IPS-NIHi7 (cell line): ENCODE results near the gene FZD2.
"Not testable (repeated sequence)": the region's sequence is repeated elsewhere in the genome, so short reads cannot be mapped to it uniquely, and the experiment has no call there.

ENCODE experiments used
- DNase-seq: peaks from one replicate; pipeline ENCODE4 v3.0.0; 2012; ENCODE audit warnings: mixed read lengths; ENCODE audit errors: extremely low spot score

Gene FZD2

GRCh38 chr17:44575403-44575802 is 18.1 kb downstream of the FZD2 start:
- no peak for DNase-seq

DNA sequence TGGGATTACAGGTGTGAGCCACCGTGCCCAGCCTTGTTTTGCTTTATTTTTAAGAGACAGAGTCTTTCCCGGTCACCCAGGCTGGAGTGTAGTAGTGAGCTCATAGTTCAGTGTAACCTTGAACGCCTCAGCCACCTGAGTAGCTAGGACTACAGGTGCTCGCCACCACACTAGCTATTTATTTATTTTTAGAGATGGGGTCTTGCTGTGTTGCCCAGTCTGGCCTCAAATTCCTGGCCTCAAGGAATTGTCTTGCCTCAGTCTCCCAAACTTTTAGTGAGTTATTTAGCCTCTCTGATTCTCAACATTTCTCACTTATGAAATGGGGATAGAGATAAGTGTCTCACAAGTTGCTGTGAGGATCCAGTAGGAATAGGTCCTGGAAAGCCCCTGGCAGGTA is 21.7 kb downstream of the FZD2 start:
- no peak for DNase-seq

- no peak for DNase-seq
These were observed 24.6 kb downstream of the FZD2 start for GRCh38 chr17:44581868-44582267.

DNA sequence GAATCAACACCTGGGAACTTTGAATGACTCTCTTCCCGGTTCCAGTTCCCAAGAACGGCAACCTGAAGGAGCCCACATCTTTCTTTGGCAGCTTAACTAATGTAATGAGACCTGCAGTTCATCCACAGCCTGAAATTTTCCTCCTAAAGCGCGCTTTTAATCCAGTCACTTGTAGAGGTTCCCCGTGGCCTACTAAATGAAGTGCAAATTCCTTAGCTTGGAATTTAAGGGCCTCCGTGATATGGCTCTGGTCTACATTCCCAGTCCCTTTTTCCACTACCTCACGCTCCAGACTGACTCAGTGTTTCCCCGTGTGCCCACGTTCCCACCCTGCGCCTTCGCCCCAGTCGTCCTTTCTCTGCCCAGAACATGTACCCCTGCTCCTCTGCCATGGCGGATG is 27.2 kb downstream of the FZD2 start:
- DNase-seq, result no peak

DNA sequence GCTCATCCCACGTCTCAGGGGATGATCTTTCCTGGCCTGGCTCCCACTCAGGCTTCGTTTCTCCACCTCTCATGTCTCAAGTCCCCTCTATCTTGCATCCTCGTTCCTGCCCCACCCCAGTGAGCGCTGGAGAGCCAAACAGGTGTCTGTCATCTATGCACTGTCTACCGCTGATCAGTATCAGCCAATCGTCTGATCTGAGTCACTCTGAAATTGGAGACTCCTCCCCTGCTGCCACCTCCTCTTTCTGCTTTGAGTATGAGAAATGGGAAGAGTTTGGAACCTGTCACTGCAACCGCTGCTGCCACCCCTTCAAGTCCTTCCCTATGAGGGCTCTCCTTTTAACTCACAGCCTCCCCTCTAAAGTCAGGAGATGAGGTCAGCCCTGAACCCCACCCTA is 28.0 kb downstream of the FZD2 start:
- DNase-seq, result peak; percentile 35

- DNase-seq, result peak; percentile 74
These were observed 30.1 kb downstream of the FZD2 start for GRCh38 chr17:44587339-44587738.

DNA sequence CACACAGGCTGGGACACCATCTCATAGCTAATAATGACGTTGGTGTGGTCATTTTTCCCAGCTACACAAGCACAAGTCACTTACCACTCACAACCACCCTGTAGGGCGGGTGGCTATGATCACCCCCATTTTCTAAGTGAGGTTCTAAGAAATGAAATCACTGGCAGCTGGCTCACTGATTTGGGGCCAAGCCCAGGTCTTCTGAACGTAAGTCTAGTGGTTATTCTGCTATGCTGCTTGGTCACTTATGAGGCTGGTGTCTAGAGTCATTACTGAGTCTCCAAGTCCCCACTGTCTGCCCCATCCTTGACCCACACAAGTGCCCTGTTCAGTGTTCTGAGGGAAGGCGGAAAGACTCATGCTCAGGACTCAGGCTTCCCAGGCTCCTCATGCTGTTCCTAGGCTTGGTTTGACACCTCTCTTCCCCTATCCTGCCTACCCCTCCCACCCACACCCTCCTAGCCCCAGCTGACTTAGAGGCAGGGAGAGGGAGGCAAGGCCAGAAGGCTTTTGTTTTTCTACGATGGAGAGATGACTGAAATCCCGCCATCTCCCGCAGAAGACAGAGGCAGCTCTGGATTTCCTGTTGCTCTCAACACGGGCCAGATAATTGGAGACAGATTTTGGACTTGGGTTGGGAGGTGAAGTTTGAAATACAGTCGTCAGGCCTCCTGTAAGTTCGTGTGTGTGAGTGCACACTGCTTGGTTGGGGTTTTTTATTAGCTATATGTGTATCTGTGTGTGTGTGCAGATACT is 32.2 kb downstream of the FZD2 start:
- no peak for DNase-seq

DNA sequence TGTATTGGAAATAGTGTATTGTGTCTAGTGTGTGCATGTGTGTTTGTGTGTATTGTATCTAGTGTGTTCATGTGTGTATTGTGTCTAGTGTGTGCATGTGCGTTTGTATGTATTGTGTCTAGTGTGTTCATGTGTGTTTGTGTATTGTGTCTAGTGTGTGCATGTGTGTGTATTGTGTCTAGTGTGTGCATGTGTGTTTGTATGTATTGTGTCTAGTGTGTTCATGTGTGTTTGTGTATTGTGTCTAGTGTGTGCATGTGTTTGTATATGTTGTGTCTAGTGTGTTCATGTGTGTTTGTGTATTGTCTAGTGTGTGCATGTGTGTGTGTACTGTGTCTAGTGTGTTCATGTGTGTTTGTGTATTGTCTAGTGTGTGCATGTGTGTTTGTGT is 32.8 kb downstream of the FZD2 start:
- not testable (repeated sequence) for DNase-seq

DNA sequence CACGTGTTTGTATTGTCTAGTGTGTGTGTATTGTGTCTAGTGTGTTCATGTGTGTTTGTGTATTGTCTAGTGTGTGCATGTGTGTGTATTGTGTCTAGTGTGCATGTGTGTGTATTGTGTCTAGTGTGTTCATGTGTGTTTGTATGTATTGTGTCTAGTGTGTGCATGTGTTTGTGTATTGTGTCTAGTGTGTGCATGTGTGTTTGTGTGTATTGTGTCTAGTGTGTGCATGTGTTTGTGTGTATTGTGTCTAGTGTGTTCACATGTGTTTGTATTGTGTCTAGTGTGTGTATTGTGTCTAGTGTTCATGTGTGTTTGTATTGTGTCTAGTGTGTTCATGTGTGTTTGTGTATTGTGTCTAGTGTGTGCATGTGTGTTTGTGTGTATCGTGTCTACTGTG is 33.5 kb downstream of the FZD2 start:
- not testable (repeated sequence) for DNase-seq

DNA sequence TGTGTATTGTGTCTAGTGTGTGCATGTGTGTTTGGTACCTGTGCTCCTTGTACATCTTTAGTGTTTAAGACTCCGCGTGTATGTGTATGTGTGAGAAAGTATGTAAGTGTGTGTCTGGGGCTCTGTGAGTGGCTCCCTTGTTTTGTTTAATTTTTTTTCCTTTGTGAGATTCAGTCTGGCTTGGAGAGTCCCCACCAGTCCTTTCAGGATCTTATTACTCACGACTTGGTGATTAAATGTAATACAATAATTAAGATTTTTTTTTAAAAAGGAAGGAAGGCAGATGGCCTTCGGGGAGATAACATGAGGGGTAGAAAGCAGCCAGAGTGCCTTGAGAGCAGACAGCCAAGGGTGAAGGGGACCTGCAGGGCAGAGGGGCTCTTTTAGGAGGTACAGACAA is 33.9 kb downstream of the FZD2 start:
- DNase-seq, result no peak

DNA sequence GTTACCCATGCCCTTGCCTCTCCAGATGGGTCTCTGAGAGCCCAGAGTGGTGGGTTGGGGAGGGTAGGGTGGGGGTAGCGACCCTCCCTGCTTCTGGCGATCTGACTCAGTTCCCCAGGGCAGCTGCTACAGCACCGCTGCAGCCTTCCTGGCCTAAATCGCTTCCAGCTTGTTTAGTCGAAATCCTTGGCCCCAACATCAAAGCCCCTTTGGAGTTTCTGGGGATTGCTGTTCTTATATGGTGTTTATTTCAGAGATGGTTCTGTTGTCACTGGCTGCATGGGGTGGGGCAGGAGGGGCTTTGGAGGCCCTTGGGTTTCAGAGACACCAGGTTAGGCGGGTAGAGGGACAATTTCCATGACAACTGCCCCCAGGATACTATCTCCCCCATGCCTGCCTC is 35.9 kb downstream of the FZD2 start:
- DNase-seq, result no peak

GRCh38 chr17:44595216-44595775 is 38.0 kb downstream of the FZD2 start:
- no peak for DNase-seq

DNA sequence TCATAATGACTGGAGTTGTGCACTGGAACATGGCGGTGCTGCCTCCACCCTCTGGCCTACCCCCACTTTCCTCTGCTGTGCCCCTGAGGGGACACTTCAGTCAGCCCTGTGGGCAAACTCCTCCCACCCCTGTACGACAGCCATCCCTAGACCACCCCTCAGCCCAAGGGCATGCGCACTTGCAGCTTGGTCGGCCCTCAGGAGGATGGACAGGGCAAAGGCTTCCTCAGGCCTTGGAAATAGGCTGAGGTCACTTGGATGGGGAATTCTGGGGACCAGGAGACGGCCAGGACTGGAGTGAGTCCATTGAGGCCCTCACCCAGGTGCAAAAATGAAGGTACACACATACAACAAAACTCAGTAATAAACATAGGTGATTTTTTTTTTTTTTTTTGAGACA is 41.0 kb downstream of the FZD2 start:
- DNase-seq, result no peak

- no peak for DNase-seq
These were observed 41.6 kb downstream of the FZD2 start for GRCh38 chr17:44598932-44599297.

DNA sequence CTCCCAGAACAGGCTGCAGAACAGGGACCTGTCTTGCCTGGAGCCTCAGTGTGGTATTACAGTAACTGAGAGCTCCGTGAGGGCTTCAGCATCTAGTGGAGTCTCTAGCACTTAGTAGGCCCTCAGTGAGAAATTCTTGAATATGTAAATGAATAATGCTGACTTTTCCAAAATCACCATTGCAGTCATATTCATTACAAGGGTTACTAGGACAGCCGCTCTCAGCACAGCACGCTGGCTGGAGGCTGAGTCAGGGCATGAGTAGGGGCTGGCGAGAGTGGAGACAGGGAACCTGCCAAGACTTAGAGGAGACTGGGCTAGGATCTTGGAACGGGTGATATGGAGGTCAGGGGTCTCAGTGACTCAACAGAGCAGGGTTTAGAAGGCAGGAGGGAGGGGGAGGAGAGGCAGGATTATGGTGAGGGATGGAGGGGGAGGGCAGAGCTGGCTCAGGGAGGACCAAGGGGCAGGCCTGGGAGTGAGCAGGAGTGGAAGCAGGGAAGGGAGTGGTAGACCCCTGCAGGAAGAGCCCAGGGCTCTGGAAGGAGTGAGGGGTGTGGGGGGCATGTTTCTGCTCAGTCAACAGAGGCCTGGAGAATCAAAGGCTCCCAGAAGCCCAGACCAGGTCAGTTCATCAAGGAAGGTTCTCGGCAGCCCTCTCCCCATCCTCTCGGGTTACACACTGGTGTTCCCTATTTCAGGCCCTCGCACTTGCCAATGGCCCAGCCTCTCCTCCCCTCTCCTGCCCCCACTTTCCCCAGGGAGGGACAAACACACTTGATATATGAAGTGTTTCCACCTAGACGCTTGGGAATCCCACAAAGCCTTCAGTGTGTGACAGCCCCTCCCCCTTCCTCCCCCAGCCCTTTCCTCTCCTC is 42.3 kb downstream of the FZD2 start:
- DNase-seq, result peak; percentile 70

DNA sequence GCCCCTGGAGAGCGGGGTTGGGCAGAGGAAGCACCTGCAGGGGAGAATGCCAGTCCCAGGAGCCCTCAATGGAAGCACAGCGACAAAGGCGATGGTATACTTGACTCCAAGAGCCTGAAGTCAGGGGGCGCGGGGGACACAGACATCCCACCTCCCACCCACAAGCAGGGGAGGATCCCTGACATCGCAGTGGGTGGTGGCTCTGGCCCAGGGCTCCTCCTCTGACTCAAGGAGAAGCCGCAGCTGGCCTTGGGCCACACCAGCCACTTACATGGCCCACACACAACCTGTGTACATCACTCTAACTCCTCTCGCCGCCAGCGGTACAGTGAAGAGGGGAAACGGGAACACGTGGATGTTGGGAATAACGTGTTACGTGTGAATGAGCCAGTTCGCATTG is 44.3 kb downstream of the FZD2 start:
- no peak for DNase-seq

DNA sequence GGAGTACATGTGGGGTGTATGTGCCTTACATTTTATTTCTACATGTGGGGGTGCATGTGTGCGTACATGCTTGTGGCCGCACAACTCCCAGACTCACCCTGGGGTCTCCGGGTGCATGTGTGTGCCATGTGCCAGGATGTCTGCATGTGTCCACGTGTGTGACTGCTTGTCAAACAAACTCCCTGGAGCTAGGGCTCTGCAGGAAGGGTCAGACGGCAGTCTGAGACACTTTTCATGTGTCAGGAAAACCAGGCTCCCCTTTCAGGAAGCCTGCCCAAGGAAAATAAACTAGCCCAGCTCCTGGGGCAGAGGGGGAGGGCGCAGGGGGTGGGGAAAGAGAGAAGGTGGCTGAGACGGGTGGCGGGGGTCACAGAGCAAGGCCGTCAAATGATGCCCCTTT is 44.7 kb downstream of the FZD2 start:
- DNase-seq, result no peak

GRCh38 chr17:44602390-44602789 is 45.1 kb downstream of the FZD2 start:
- DNase-seq, result no peak

DNA sequence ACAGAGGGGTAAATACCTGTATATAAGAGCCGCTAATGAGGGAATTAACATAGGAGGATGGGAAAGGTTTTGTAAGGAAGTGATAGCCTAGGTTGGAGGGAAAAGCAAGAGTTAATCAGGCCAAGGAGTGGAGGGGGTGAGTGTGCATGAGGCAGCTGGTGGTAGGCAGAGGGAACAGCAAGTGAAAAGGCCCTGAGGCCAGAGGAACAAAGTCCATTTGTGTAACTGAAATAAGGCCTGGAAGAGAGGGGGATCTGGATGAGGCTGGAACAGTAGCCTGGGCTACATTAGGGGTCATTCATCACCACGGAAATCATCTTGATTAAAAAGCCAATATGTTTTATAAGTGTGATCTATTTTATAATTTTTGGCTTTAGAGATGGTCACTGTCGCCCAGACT is 45.7 kb downstream of the FZD2 start:
- DNase-seq, result no peak

DNA sequence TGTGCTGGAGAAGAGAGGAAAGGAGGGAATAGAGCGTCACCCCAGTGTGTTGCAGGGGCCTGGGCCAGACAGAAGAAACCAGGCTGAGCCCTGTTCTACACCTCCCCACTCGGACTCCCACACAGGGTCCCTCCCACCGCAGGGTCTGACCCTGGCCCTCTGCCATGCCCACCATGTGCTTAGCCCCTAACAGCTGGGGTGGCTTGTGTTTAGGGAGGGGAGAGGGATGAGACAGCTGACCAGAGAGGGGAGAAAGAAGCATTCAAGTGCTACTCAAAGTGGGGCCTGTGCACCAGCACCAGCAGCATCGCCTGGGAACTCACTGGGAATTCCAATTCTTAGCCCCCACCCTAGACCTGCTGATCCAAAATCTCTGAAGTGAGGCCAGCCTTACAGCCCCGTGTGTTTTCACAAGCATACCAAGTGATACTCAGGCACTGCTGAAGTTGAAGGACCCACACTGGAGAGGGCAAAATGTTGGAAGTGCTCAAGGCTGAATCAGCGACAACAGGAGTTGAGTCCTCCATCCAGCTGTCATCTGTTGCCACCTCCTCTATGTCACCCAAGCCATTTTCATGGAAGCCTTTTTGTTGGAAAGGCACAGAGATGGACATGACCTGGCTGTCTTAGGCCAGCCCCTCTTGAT is 47.0 kb downstream of the FZD2 start:
- no peak for DNase-seq

GRCh38 chr17:44604768-44605485 is 47.6 kb downstream of the FZD2 start:
- DNase-seq, result no peak

- no peak for DNase-seq
These were observed 49.4 kb downstream of the FZD2 start for GRCh38 chr17:44606658-44607057.
